LNCaP clone FGC (cell line): ENCODE measurements around the gene AOPEP.

ENCODE experiments used
- DNase-seq: peaks from one replicate; pipeline ENCODE4 v3.0.0-alpha.2; 2011; ENCODE audit warnings: low read depth
- H3K4me3 ChIP-seq: 2 replicates; pipeline ENCODE4 v1.5.1; 2011; ENCODE audit warnings: mild to moderate bottlenecking, low read depth, low read length, control low read depth
- CTCF ChIP-seq: IDR thresholded peaks from 2 replicates; pipeline ENCODE4 v1.5.1; 2012; ENCODE audit warnings: mild to moderate bottlenecking; ENCODE audit not compliant: control insufficient read depth, insufficient read depth; ENCODE audit errors: extremely low read depth

The AOPEP gene

GRCh38 chr9:94920420-94921091 is 194.1 kb downstream of the AOPEP start:
- no peak for TF ChIP-seq CTCF
- H3K4me3 ChIP-seq = no peak overlapping the region
- no peak for DNase-seq

- DNase-seq = no peak
- H3K4me3 ChIP-seq = no peak overlapping the region
- no peak for TF ChIP-seq CTCF
These were observed 194.6 kb downstream of the AOPEP start for GRCh38 chr9:94921092-94921471.

DNA sequence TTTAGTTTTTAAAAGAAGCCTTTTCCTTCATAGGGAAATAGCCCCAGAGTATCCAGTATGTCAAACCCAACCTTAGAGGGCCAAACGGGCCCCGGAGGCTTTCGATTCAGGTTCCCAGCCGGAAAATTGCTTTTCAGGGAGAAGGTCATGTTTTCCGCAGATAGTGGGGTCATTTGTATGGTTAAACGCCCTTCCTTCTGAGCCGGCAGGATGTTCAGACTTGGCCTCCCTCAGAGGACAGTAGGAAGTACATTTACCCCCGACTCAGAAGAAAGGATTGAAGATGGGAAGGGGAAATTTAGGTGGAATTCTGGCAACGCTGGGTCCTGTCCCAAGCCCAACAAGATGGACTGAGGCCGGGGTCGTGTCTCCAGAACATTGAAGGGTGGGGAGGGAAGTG is 195.2 kb downstream of the AOPEP start:
- TF ChIP-seq CTCF = no peak
- no peak overlapping the region for H3K4me3 ChIP-seq
- DNase-seq = no peak

- no peak for DNase-seq
These were observed 195.7 kb downstream of the AOPEP start for GRCh38 chr9:94922098-94922607.

GRCh38 chr9:94922691-94923107 is 196.2 kb downstream of the AOPEP start:
- no peak overlapping the region for H3K4me3 ChIP-seq
- no peak for DNase-seq
- no peak for TF ChIP-seq CTCF

More at GRCh38 chr9:94922098-94922607, 195.7 kb downstream of the AOPEP start:
- TF ChIP-seq CTCF = no peak
- no peak overlapping the region for H3K4me3 ChIP-seq

DNA sequence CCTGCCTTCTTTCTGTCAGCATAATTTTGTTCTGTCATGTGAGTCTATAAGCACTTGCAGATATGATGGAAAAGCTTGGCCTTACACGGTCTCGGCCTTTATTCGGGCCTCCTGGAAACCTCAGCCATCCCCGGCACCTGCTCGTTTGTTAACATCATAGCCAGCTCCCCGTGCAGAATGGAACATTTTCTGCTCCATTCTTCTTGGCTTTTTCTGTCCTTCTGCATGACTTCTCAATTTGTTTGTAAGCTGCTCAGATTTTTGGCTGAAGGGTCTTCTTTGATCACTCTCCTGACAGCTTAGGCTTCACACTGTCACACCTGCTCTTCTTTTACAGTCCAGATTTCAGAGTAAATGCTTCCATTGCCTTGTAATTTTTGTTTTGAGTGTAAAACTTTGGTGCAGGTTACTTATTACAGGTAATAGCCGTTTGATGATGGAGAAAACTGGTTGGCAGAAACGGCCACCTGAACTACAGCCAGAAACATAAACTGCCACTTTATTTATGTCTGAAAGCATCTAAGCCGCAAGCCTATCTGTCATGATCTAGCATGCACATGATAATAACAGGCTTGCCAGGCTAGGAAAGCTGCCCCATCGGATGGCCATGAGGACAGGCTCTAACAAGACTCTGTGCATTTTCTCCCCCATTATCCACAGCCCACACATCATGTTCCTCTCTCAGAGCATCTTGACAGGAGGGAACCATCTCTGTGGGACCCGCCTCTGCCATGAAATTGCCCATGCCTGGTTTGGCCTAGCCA is 197.0 kb downstream of the AOPEP start:
- DNase-seq = no peak
- TF ChIP-seq CTCF = no peak
- no peak overlapping the region for H3K4me3 ChIP-seq
